NCI-H128 (cell line): ENCODE data around the gene PROB1.
"Not testable (repeated sequence)": the region's sequence is repeated elsewhere in the genome, so short reads cannot be mapped to it uniquely, and the experiment has no call there.

Experiments
- DNase-seq: peaks from one replicate; lab custom pipeline; 2025; ENCODE audit not compliant: unreplicated experiment; lab: John Stamatoyannopoulos, UW

PROB1 gene

DNA sequence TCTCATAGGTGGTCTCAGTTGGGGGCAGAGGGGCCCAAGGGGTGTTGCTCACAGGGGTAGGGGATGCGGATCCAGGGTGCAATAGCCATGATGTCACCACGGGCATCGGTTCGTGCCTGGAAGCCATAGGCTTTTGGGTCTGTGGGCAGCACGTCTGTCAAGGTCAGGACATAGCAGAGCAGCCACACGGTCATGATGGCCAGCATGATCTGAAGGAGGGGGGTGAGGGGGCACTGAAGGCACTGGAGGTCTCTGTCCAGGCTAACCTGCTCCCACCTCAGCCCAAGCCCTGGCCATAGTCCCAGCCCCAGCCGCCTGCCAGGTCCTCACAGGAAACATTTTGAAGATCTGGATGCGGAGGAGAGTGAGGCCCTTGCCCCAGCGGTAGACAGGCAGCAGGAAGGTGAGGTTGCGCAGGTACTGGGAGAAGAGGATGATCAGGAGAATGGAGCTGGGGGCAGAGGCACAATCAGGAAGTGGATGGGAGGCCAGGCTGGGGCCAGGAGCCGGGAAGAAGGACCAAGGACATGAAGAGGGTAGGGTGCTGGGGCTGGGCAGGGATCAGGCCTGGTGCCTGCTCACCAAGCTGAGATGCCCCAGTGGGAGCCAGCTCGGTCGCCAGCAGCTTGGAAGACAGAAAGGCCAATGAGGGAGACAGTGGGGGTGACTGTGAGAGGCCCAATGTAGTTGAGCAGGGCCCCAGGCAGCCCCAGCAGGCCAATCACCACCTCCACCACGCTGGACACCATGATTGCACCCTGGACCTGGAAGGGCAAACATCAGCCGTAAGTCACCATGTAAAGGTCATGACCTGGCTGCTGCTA, 15.1 kb downstream of the PROB1 start:
- no peak for DNase-seq

DNA sequence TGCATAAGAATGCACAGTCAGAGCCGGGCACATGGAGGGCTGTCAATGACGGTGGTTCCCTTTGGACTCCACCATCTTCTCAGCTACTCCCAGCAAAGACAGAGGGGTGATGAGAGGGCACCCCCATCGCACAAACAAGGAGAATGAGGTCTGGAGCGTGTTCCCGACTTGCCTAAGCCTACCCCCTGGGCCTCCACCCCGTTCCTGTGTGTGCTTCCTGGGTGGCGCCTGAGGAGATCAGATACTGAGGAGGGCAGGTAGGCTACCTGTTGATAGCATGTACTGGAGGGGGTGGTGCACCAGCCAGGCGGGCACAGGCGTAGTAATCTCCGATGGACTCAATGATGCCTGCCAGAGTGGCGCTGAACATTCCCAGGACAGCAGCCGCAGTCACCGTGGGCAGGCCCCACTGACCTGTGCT, 16.0 kb downstream of the PROB1 start:
- no peak for DNase-seq

DNA sequence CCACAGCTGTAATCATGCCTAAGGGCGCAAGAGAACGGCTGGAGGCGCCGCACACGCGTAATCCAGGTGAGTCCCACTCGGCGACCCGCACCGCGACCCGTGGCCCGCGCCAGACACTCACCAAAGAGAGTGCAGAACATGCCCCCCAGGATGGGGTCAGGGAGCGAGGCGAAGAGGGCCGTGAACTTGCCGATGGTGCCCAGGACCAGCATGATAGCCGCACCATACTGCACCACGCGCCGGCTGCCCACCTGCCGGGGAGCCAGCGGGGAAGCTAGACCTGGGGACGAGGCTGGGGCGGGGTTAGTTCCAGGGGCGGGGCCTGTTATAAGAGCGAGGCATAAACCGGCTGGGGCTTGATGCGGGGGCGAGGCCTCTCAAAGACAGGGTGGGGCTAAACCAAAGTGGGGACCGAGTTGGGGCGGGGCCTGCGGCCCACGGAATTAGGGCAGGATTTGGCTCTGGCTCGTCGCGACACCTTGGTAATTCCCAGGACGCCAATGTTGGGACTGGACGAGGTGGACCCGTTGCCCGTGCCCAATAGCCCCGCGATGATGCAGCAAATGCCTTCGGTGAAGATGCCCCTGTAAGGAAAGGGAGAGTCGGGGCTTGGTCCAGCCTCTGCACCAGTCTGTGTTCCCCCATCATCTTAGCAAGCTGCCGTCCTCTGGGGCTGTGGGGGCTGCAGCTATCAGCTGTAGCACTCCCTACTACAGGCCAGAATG, 16.6 kb downstream of the PROB1 start:
- DNase-seq = no peak

DNA sequence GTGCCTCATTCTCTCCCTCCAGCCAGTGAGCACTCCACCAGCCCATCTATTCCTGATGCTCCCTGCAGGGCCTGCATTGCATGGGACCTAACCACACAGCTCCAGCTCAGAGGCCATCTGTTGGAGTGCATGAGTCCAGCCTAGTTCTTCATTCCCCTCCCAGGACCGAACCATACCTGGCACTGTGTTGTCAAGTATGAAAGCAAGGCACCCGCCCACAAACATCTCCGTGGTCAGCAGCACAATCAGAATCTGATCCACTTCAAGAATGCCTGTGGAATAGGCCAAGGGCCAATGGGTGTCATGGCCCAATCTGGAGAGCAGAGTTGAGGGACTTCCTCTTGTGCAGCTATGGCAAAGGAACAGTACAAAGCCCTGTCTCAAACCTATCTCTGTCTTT, 17.7 kb downstream of the PROB1 start:
- no peak for DNase-seq

DNA sequence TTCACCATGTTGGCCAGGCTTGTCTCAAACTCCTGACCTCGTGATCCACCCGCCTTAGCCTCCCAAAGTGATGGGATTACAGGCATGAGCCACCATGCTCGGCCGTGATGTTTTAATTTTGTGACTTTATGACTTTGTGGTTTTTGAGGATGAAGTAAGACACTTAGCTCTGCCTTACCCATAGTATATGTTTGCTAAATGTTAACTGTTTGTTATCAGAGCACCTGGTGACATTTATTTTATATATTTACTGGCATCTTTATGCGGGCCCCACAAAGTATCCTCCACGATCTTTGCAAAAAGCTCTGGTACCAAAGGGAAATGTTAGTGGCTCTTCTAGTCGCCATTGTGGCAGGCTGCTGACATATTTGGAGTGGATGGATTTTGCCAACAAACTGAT, 18.5 kb downstream of the PROB1 start:
- no peak for DNase-seq

DNA sequence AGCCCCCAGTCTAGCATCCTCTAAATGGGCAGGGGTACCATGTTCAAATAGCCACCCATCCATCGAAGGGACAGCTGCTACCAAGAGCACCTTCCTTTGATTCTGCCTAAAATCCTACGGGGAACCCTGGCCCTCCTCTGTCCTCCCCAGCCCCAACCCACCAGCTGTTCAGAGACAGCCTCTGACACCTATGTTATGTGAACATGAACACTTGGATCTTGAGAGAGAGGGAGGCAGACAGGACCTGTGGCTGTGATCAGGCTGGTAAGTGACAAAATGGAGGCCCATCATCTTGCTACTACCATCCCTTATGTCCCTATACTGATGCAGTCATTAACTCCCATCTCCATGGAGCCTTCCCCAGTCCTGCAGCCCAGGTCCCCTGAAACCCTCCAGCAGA, 20.0 kb downstream of the PROB1 start:
- no peak for DNase-seq

DNA sequence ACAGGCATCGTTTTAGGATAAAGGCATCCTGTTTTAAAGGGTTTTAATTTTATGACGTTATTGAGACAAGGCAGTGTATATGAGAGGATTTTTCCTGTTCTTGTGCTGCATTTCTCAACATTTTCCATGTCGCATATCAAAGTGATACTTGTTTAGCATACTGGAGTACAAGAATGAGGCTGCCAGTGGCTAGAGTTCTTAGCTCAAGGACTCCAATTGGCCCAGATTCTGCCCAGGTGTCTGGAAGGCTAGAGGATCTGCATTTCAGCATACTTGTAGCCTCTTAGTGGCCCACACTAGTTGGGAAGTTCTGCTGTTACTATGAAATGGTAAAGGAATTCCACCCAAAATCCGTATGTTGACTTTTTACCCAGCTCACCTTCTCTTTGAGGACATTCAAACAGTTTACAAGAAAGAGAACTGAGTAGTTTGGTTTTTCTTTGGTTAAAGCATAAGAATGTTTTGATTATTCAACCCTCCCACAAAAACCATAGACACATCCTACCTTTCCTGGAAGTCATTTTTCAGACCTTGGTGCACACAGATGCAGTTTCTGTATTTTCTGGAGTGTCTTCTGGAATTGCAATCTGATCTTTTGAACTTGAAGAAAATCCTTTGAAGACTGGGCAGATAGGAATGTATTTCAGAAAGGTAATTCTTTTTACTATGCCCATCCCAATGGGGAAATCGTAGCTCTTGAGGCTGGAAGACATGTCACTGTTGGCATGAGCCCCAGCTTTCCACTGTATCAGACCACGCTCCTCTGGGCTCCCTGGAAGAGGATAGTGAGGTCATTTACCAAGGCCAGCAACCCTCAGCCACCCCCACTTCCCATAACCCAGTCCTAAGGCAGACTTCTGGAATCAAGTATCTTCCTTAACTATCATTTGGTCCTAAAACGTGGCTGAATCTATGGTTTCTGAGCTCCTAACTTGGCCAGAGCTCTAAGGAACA, 23.1 kb downstream of the PROB1 start:
- DNase-seq = no peak

DNA sequence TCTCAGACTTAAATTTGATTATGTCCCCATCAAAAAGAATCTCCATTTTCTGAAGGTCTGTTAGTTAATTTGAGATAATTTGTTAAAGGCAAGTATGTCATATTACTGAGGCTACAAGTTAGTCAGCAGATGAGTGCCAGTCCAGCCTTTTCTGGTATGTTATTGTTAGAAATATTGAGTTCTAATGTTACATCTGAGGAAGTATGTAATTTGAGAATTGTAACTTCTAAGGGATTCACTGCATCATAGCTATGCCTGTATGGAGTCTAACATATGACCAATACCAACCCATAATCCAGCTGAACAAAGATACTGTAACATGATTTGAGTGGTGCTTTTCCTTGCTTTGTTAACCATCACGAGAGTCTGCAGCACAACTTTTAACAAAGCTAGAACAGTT, 25.7 kb downstream of the PROB1 start:
- DNase-seq = no peak

DNA sequence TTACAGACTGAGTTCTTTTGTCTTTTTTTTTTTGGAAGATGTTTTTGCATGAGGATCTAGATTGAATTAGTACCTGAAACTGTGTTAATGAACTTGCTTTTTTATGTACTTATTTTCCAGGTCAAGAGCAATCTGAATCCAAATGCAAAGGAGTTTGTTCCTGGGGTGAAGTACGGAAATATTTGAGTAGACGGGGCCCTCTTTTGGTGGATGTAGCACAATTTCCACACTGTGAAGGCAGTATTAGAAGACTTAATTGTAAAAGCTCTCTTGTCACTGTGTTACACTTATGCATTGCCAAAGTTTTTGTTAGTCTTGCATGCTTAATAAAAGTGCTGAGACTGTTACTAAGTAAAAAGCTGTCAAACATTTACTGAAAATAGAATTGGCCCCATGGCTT, 26.3 kb downstream of the PROB1 start:
- no peak for DNase-seq

DNA sequence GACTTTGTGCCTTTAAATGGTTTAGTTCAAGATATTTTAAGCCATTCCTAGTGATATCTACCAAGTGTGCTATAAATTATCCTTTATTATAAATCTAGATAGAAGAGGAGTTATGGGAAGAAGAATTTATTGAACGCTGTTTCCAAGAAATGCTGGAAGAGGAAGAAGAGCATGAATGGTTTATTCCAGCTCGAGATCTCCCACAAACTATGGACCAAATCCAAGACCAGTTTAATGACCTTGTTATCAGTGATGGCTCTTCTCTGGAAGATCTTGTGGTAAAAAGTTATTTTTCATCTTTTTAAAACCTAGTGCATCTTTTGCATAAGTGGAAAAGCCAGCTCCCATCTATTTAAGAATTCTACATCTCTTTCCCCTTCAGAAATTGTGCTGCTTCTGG, 30.4 kb downstream of the PROB1 start:
- DNase-seq = no peak

DNA sequence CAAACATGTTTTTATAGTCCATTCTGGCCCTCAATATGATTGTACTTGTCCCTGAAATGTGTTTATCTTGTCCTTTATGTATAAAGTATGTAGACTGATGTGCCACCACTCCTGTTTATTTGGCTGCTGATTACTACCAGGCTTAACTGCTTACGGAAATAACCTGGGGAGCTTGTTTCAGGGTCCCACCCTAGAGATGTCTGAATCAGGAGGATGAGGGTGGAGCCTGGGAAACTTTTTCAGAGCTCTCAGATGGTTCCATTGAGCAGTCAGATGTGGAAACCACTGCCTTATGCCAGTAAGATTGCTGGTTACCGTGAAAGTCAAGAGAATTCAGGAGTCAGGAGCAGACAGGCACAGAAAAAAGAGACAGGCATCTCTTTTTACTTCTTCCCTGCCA, 31.0 kb downstream of the PROB1 start:
- DNase-seq = no peak

DNA sequence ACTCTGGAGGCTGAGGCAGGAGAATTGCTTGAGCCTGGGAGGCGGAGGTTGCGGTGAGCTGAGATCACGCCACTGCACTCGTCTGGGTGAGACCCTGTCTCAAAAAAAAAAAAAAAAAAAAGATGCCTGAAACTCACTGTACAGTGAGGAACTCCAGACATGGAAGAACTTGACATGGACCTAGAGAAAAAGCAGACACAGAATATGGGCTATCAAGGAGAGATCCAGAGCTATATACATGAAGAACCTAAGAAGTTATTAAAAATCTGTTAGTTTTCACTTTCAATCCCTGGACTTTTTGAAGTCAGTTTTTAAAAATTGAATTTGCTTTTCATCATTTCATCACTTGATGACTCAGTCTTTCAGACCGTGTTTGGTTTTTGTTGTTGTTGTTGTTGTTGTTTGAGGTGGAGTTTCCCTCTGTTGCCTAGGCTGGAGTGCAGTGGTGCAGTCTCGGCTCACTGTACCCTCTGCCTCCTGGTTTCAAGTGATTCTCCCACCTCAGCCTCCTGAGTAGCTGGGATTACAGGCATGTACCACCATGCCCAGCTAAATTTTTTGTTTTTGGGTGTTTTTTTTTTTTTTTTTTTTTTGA, 33.0 kb downstream of the PROB1 start:
- no peak for DNase-seq

DNA sequence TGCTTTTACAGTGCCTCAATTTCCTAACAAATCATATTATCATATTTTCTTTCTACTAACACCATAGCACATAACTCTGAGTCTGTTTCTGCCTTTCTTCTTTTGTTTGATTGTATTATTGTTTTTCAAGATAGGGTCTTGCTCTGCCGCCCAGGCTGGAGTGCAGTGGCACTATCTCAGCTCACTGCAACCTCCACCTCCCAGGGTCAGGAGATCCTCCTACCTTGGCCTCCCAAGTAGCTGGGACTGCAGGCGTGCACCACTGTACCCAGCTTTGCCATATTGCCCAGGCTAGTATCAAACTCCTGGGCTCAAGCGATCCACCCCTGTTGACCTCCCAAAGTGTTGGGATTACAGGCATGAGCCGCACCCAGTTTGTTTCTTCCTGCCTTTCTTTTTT, 34.5 kb downstream of the PROB1 start:
- DNase-seq = no peak

DNA sequence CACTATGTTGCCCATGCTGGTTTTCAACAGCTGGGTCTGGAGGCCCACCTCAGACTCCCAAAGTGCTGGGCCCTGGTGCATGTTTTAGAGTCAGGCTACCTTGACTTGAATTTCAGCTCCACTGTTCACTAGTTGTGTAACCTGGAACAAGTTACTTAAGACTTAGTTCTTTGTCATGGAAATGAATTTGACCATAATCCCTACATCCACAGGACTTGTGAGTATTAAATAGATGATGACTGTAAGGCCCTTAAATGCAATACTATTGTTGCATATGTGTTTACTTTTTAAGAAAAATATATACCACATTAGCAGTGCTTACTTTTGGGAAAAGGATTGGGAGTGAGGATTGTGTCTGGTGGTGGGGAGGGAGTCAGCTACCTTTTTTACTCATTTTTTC, 36.8 kb downstream of the PROB1 start:
- no peak for DNase-seq

DNA sequence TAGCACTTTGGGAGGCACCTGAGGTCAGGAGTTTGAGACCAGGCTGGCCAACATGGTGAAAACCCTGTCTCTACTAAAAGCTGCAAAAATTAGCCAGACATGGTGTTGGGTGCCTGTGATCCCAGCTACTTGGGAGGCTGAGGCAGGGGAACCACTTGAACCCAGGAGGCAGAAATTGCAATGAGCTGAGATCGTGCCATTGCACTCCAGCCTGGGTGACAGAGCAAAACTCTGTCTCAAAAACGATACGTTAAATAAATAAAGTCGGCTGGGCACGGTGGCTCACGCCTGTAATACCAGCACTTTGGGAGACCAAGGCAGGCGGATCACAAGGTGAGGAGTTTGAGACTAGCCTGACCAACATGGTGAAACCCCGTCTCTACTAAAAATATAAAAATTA, 39.0 kb downstream of the PROB1 start:
- not testable (repeated sequence) for DNase-seq

DNA sequence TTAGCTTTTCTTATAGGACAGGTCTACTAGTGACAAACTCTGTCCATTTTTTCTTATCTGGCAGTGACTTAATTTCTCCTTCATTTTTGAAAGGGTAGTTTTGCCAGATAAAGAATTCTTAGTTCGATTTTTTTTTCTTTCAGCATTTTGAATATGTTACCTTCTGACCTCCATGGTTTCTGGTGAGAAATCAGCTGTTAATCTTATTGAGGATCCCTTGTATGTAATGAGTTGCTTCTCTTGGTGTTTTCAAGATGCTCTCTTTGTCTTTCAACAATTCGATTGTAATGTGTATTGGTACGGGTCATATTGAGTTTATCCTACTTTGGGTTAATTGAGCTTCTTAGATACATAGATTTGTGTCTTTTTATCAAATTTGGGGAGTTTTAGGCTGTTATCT, 40.7 kb downstream of the PROB1 start:
- no peak for DNase-seq

DNA sequence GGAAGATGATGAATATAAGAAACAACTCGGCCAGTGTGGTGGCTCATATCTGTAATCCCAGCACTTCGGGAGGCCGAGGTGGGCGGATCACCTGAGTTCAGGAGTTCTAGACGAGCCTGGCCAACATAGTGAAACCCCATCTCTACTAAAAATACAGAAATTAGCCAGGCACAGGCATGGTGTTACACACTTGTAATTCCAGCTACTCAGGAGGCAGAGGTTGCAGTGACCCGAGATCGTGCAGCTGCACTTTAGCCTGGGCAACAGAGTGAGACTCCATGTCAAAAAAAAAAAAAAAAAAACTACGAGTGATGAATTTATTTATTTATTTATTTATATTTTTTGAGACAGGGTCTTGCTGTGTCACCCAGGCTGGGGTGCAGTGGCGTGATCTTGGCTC, 47.0 kb downstream of the PROB1 start:
- DNase-seq = not testable (repeated sequence)

DNA sequence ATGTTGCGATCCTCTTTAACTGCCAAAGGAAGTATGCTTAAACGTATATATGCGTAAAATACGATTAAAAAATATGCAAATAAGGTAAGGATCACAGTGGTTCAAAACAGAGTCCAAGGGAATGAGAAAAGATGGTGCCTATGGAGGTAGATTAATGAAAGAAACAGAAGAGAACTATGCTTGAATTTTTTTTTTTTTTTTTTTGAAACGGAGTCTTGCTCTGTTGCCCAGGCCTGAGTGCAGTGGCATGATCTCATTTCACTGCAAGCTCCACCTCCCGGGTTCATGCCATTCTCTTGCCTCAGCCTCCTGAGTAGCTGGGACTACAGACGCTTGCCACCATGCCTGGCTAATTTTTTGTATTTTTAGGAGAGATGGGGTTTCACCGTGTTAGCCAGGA, 49.5 kb downstream of the PROB1 start:
- DNase-seq = not testable (repeated sequence)

DNA sequence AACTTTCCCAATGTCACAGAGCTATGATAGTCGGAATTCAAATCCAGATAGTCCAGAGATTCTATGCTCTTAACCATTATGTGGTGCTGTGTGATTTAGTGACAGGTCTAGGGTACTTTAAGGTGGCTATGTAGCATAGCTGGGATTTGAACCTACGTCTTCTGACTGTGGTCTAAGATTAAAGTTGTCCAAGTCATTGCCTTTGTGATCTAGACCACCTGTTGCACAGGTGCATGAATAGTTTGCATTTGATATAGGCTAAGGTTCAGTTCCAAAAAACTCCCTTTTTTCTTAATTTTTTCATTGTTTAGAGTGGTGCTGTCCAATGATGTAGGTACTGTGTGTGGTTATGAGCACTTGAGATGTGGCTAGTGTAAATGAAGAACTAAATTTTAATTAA, 50.7 kb downstream of the PROB1 start:
- DNase-seq = no peak

DNA sequence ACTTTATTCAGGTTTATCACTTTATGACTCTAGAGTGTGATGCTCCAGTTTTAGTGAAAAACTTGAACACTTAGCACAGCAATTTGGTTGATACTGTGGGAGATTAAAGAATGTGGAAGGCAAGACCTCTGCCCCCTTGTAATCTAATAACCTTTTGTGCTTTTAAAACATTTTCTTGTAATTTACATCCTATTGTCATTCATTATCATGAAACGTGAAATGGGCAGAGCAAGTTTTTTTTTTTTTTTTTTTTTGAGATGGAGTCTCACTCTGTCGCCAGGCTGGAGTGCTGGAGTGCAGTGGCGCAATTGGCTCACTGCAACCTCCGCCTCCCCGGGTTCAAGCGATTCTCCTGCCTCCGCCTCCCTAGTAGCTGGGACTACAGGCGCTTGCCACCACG, 51.4 kb downstream of the PROB1 start:
- DNase-seq = no peak

DNA sequence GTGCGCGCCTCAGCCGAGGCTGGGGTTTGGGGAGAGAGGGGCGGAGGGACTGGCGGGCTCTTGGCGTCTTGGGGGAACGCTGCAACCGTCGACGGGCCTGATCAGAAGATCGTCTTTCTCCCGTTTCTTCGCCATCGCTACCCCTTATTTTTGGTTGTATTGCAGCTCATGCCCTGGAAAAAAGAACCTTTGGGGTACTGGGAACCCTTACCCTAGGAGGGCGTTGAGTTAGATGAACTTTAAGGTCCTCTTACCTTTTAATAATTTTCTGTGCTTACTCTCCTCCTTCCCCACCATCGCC, 52.5 kb downstream of the PROB1 start:
- no peak for DNase-seq
